WTC11 (cell line): Measurements from ENCODE around the gene CADM1. TPM values are rescaled to one million over a fixed set of nuclear protein-coding genes. Genes with fewer than 3 reads are reported as not detected.

Experiments used
- ATAC-seq: fragments of 200-7000 bp; cut with Tn5 transposase; 2 replicates; pipeline ENCODE4 v1.10.0; 2021; ENCODE audit warnings: mild to moderate bottlenecking, moderate library complexity
- CTCF ChIA-PET: fragments of 300-600 bp; sonication (Branson Sonifier 250); formaldehyde crosslinking; loops from one replicate; lab custom pipeline; 2021; ENCODE audit warnings: antibody characterized with exemption; lab: Charles Lee
- POLR2A ChIA-PET: fragments of 350-600 bp; sonication (Branson Sonifier 250); formaldehyde crosslinking; loops from one replicate; lab custom pipeline; 2021; ENCODE audit warnings: antibody characterized with exemption; lab: Charles Lee
- DNase-seq: peaks from one replicate; pipeline ENCODE4 v3.0.0; 2021; ENCODE audit warnings: low spot score
- H3K27ac Mint-ChIP-seq: 2 replicates; pipeline ENCODE4 v1.8.0; 2021; ENCODE audit warnings: mixed read lengths
- H3K27me3 Mint-ChIP-seq: 2 replicates; pipeline ENCODE4 v1.8.0; 2021; ENCODE audit warnings: low read depth, mild to moderate bottlenecking, moderate library complexity, mixed read lengths
- H3K36me3 Mint-ChIP-seq: 2 replicates; pipeline ENCODE4 v1.8.0; 2021; ENCODE audit warnings: mixed read lengths
- H3K4me1 Mint-ChIP-seq: 2 replicates; pipeline ENCODE4 v1.8.0; 2022; ENCODE audit warnings: mixed read lengths
- H3K4me3 Mint-ChIP-seq: 2 replicates; pipeline ENCODE4 v1.8.0; 2021; ENCODE audit warnings: mild to moderate bottlenecking, moderate library complexity, mixed read lengths
- H3K9me3 Mint-ChIP-seq: 2 replicates; pipeline ENCODE4 v1.8.0; 2021; ENCODE audit warnings: mixed read lengths
- ETV6 ChIP-seq: sonication (generic); formaldehyde crosslinking; IDR thresholded peaks from 2 replicates; pipeline ENCODE4 v1.8.1; 2022; ENCODE audit warnings: mild to moderate bottlenecking, missing genetic modification reagents
- FOXP1 ChIP-seq: sonication (generic); formaldehyde crosslinking; IDR thresholded peaks from 2 replicates; pipeline ENCODE4 v1.8.0; 2022; ENCODE audit warnings: missing genetic modification reagents, mild to moderate bottlenecking, moderate library complexity, borderline replicate concordance
- GTF2I ChIP-seq: fragments of 250-450 bp; sonication (Bioruptor Pico); conservative IDR thresholded peaks from 2 replicates; pipeline ENCODE4 v1.4.0; 2021; ENCODE audit warnings: mild to moderate bottlenecking
- JUN ChIP-seq: sonication (generic); formaldehyde crosslinking; IDR thresholded peaks from 2 replicates; pipeline ENCODE4 v1.8.0; 2023; ENCODE audit warnings: mild to moderate bottlenecking, missing genetic modification reagents
- KAT7 ChIP-seq: sonication (generic); formaldehyde crosslinking; IDR thresholded peaks from 2 replicates; pipeline ENCODE4 v1.8.1; 2023; ENCODE audit warnings: missing genetic modification reagents, mild to moderate bottlenecking, borderline replicate concordance
- MYBL2 ChIP-seq: sonication (generic); formaldehyde crosslinking; IDR thresholded peaks from 2 replicates; pipeline ENCODE4 v1.8.1; 2023; ENCODE audit warnings: mild to moderate bottlenecking, moderate library complexity, missing genetic modification reagents
- SMAD4 ChIP-seq: sonication (generic); formaldehyde crosslinking; IDR thresholded peaks from 2 replicates; pipeline ENCODE4 v1.8.0; 2022; ENCODE audit warnings: mild to moderate bottlenecking, missing genetic modification reagents
- SP1 ChIP-seq: sonication (generic); formaldehyde crosslinking; conservative IDR thresholded peaks from 2 replicates; pipeline ENCODE4 v1.8.1; 2022; ENCODE audit warnings: missing genetic modification reagents
- TEAD1 ChIP-seq: sonication (generic); formaldehyde crosslinking; IDR thresholded peaks from 2 replicates; pipeline ENCODE4 v1.8.0; 2022; ENCODE audit warnings: mild to moderate bottlenecking, missing genetic modification reagents
- TEAD4 ChIP-seq: sonication (generic); formaldehyde crosslinking; IDR thresholded peaks from 2 replicates; pipeline ENCODE4 v1.8.0; 2022; ENCODE audit warnings: mild to moderate bottlenecking, missing genetic modification reagents
- ZNF121 ChIP-seq: sonication (generic); formaldehyde crosslinking; IDR thresholded peaks from 2 replicates; pipeline ENCODE4 v1.8.0; 2023; ENCODE audit warnings: missing genetic modification reagents
- ZNF138 ChIP-seq: sonication (generic); formaldehyde crosslinking; conservative IDR thresholded peaks from 2 replicates; pipeline ENCODE4 v1.8.1; 2022; ENCODE audit warnings: mild to moderate bottlenecking, moderate library complexity, missing genetic modification reagents
- ZNF416 ChIP-seq: fragments of 250-450 bp; sonication (Bioruptor Pico); IDR thresholded peaks from 2 replicates; pipeline ENCODE4 v1.9.0; 2021; ENCODE audit warnings: mild to moderate bottlenecking, inconsistent platforms
- ZNF423 ChIP-seq: fragments of 250-450 bp; sonication (Bioruptor Pico); IDR thresholded peaks from 2 replicates; pipeline ENCODE4 v2.1.2; 2022; ENCODE audit warnings: mild to moderate bottlenecking, moderate library complexity
- total RNA-seq: library from RNA; stranded (reverse); gene quantifications from 3 replicates; pipeline ENCODE4 v1.2.3, GENCODE V29; 2021
- TF ChIP-seq, protein P1 (sequence below): sonication (generic); formaldehyde crosslinking; IDR thresholded peaks from 2 replicates; pipeline ENCODE4 v1.8.0; 2023; ENCODE audit warnings: missing genetic modification reagents
- TF ChIP-seq, protein P2 (sequence below): sonication (generic); formaldehyde crosslinking; conservative IDR thresholded peaks from 2 replicates; pipeline ENCODE4 v1.8.1; 2022; ENCODE audit warnings: mild to moderate bottlenecking, missing genetic modification reagents
- TF ChIP-seq, protein P3 (sequence below): fragments of 250-450 bp; sonication (Bioruptor Pico); IDR thresholded peaks from 2 replicates; pipeline ENCODE4 v1.9.0; 2021; ENCODE audit warnings: mild to moderate bottlenecking
- TF ChIP-seq, protein P4 (sequence below): fragments of 250-450 bp; sonication (Bioruptor Pico); IDR thresholded peaks from 2 replicates; pipeline ENCODE4 v1.9.0; 2021; ENCODE audit warnings: moderate library complexity, mild to moderate bottlenecking, inconsistent platforms, borderline replicate concordance
- TF ChIP-seq, protein P5 (sequence below): sonication (generic); formaldehyde crosslinking; IDR thresholded peaks from 2 replicates; pipeline ENCODE4 v1.8.1; 2023; ENCODE audit warnings: mild to moderate bottlenecking, missing genetic modification reagents
- TF ChIP-seq, protein P6 (sequence below): sonication (generic); formaldehyde crosslinking; IDR thresholded peaks from 2 replicates; pipeline ENCODE4 v1.8.0; 2022; ENCODE audit warnings: mild to moderate bottlenecking, missing genetic modification reagents
- TF ChIP-seq, protein P7 (sequence below): sonication (generic); formaldehyde crosslinking; IDR thresholded peaks from 2 replicates; pipeline ENCODE4 v1.8.1; 2022; ENCODE audit warnings: low read depth, missing genetic modification reagents, borderline replicate concordance

The CADM1 gene
- total RNA-seq, 1 experiment from 2014 or later, result 26.8 TPM

DNA sequence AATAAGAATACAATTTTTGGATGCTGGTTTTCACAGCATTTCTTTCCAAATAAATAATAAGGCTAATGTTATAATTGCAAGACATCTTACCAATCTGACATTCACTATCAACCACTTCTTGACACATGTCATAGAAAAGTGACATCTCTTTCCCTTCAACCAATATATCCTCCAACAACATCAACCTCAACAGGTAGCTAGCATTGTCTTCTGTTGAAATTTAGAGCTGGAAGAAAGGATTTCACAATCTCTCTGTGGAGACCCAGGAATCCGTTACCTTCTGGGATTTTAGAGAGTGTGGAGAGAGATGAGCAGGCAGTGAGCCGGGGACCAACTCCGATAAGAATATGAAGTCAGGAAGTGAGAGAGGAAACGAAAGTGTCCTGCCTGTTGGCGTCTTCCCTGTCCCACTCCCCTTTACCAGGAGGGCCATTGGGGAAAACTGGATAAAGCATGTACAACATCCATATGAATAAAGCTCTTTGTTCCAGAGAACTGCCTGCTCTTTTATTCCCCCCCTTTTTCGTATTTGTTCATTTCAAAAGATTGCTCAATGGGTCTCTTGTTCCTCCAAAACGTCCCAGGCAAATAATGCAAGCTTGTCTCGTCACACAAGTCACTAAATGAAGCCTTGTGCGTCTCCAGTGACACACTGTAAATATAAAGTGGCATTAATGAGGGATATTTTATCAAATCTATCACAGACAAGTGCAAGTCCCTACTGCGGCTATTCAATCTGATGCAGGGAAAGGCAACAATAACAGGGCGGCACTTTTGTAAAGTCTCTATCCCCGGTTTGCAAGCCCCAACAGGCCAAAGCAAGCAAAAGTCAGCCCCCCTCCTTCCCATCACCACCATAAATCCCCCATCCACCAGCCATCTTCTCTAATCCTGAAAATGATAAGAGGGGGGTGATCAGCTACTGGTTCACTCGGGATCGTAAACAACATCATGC lies 3.4 kb downstream of the CADM1 start:
- ATAC-seq (no peak), DNase-seq (no peak)
- ChIA-PET CTCF (interaction anchor here (0.9 to 1.4 kb wide), 2 partner anchors 48 to 178 kb away, joined by 3 to 4 read pairs; no protein-coding TSS in a partner anchor), POLR2A (no interaction called here)
- H3K27me3 Mint-ChIP-seq, result peaks cover 20% of the 10 kb centered on the region
- H3K9me3 Mint-ChIP-seq, result no peaks in the 10 kb centered on the region
- H3K27ac Mint-ChIP-seq, result no peak overlapping the region
- H3K4me3 Mint-ChIP-seq, result no peak overlapping the region
- peaks cover 38% of the 10 kb centered on the region for H3K4me1 Mint-ChIP-seq
- no peaks in the 10 kb centered on the region for H3K36me3 Mint-ChIP-seq
- TF ChIP-seq KAT7 (no peak), ZNF416 (CRISPR knock-in tag) (no peak), MYBL2 (CRISPR knock-in tag) (no peak), JUN (no peak), SP1 (CRISPR knock-in tag) (no peak)
- TF ChIP-seq, protein P1, sequence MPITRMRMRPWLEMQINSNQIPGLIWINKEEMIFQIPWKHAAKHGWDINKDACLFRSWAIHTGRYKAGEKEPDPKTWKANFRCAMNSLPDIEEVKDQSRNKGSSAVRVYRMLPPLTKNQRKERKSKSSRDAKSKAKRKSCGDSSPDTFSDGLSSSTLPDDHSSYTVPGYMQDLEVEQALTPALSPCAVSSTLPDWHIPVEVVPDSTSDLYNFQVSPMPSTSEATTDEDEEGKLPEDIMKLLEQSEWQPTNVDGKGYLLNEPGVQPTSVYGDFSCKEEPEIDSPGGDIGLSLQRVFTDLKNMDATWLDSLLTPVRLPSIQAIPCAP (CRISPR knock-in tag), result no peak
- TF ChIP-seq, protein P2, sequence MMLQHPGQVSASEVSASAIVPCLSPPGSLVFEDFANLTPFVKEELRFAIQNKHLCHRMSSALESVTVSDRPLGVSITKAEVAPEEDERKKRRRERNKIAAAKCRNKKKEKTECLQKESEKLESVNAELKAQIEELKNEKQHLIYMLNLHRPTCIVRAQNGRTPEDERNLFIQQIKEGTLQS (CRISPR knock-in tag), result no peak
- TF ChIP-seq, protein P3, sequence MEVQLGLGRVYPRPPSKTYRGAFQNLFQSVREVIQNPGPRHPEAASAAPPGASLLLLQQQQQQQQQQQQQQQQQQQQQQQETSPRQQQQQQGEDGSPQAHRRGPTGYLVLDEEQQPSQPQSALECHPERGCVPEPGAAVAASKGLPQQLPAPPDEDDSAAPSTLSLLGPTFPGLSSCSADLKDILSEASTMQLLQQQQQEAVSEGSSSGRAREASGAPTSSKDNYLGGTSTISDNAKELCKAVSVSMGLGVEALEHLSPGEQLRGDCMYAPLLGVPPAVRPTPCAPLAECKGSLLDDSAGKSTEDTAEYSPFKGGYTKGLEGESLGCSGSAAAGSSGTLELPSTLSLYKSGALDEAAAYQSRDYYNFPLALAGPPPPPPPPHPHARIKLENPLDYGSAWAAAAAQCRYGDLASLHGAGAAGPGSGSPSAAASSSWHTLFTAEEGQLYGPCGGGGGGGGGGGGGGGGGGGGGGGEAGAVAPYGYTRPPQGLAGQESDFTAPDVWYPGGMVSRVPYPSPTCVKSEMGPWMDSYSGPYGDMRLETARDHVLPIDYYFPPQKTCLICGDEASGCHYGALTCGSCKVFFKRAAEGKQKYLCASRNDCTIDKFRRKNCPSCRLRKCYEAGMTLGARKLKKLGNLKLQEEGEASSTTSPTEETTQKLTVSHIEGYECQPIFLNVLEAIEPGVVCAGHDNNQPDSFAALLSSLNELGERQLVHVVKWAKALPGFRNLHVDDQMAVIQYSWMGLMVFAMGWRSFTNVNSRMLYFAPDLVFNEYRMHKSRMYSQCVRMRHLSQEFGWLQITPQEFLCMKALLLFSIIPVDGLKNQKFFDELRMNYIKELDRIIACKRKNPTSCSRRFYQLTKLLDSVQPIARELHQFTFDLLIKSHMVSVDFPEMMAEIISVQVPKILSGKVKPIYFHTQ, result no peak

DNA sequence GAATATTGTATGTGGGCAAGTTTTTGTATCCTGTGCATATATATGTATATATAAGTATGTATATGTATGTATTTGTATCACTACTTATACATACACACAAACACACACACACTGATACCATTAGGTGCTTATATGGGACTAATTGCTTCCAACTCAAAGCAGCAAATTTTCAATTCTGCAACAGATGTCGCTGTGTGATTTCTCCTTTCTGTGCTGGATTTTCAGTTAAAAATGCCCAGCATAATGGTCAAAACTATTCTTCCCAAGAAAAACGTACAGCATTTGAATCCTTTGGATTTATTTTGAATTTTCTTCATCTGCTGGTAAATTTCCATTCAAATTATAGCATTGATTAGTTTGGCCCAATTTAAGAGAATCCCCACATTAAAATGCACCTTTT lies 4.3 kb downstream of the CADM1 start:
- no peak overlapping the region for H3K27ac Mint-ChIP-seq
- peaks cover 16% of the 10 kb centered on the region for H3K27me3 Mint-ChIP-seq
- H3K9me3 Mint-ChIP-seq, result no peaks in the 10 kb centered on the region
- ChIA-PET POLR2A (no interaction called here), CTCF (interaction anchor here (1.4 kb wide), 1 partner anchor 179 kb away, joined by 4 read pairs; no protein-coding TSS in a partner anchor)
- peaks cover 32% of the 10 kb centered on the region for H3K4me1 Mint-ChIP-seq
- no peak for TF ChIP-seq ZNF423 (CRISPR knock-in tag)
- no peak for TF ChIP-seq TEAD1 (CRISPR knock-in tag)
- no peak for TF ChIP-seq ETV6
- no peak for TF ChIP-seq ZNF121
- TF ChIP-seq, protein P1 (CRISPR knock-in tag), result no peak
- no peak for ATAC-seq
- H3K4me3 Mint-ChIP-seq, result no peak overlapping the region
- no peaks in the 10 kb centered on the region for H3K36me3 Mint-ChIP-seq
- no peak for DNase-seq

DNA sequence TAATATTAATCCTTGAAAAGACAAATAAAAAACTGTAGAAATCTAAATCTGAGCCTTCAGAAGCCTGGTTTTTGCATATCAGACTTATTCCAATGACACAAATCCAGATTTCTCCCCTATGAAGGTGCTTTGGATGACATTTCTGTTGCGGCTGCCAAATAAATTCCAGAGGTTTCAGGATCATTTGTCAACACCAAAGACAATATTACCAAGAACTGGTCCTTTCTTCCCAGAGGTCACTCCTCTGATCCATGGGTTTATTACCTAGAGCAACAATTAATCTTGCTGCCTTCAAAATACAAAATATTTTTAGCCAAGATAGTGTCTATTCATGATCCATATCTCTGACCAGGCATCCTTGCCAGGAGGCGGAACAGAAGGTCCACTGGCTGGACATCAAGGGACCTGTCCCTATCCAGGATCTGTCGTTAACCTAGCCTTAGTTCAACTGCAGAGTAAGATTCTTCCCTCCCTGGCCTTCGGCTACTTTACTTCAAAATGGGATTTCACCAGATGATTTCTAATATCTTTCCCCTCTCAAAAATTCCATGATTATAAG lies 4.9 kb downstream of the CADM1 start:
- ATAC-seq, result no peak
- Mint-ChIP-seq H3K4me1 (peaks cover 32% of the 10 kb centered on the region), H3K27me3 (peaks cover 16% of the 10 kb centered on the region), H3K4me3 (no peak overlapping the region), H3K36me3 (no peaks in the 10 kb centered on the region), H3K9me3 (no peaks in the 10 kb centered on the region), H3K27ac (no peak overlapping the region)
- POLR2A ChIA-PET, result no interaction called here
- CTCF ChIA-PET, result no interaction called here
- DNase-seq, result no peak
- TF ChIP-seq, protein P4, sequence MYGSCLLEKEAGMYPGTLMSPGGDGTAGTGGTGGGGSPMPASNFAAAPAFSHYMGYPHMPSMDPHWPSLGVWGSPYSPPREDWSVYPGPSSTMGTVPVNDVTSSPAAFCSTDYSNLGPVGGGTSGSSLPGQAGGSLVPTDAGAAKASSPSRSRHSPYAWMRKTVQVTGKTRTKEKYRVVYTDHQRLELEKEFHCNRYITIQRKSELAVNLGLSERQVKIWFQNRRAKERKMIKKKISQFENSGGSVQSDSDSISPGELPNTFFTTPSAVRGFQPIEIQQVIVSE (CRISPR knock-in tag), result no peak
- TF ChIP-seq SMAD4 (CRISPR knock-in tag), result no peak
- no peak for TF ChIP-seq ZNF138 (CRISPR knock-in tag)
- no peak for TF ChIP-seq FOXP1 (CRISPR knock-in tag)
- TF ChIP-seq, protein P5, sequence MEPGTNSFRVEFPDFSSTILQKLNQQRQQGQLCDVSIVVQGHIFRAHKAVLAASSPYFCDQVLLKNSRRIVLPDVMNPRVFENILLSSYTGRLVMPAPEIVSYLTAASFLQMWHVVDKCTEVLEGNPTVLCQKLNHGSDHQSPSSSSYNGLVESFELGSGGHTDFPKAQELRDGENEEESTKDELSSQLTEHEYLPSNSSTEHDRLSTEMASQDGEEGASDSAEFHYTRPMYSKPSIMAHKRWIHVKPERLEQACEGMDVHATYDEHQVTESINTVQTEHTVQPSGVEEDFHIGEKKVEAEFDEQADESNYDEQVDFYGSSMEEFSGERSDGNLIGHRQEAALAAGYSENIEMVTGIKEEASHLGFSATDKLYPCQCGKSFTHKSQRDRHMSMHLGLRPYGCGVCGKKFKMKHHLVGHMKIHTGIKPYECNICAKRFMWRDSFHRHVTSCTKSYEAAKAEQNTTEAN (CRISPR knock-in tag), result no peak
- TF ChIP-seq, protein P6, sequence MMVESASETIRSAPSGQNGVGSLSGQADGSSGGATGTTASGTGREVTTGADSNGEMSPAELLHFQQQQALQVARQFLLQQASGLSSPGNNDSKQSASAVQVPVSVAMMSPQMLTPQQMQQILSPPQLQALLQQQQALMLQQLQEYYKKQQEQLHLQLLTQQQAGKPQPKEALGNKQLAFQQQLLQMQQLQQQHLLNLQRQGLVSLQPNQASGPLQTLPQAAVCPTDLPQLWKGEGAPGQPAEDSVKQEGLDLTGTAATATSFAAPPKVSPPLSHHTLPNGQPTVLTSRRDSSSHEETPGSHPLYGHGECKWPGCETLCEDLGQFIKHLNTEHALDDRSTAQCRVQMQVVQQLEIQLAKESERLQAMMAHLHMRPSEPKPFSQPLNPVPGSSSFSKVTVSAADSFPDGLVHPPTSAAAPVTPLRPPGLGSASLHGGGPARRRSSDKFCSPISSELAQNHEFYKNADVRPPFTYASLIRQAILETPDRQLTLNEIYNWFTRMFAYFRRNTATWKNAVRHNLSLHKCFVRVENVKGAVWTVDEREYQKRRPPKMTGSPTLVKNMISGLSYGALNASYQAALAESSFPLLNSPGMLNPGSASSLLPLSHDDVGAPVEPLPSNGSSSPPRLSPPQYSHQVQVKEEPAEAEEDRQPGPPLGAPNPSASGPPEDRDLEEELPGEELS (CRISPR knock-in tag), result no peak
- no peak for TF ChIP-seq TEAD4 (CRISPR knock-in tag)
- TF ChIP-seq, protein P7, sequence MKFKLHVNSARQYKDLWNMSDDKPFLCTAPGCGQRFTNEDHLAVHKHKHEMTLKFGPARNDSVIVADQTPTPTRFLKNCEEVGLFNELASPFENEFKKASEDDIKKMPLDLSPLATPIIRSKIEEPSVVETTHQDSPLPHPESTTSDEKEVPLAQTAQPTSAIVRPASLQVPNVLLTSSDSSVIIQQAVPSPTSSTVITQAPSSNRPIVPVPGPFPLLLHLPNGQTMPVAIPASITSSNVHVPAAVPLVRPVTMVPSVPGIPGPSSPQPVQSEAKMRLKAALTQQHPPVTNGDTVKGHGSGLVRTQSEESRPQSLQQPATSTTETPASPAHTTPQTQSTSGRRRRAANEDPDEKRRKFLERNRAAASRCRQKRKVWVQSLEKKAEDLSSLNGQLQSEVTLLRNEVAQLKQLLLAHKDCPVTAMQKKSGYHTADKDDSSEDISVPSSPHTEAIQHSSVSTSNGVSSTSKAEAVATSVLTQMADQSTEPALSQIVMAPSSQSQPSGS, result no peak
- no peak for TF ChIP-seq GTF2I (CRISPR knock-in tag)
